ENCODE data around the gene DRG2.

DRG2 gene

GRCh38 chr17:18099516-18099915 is 11.8 kb downstream of the DRG2 start:
- DNase-seq, result no peak
- no peak for TF ChIP-seq GATA1 (IDR thresholded peaks at IDR 0.05; ENCODE audit: low read depth, low read length)
- no peak for TF ChIP-seq POLR2A (IDR thresholded peaks at IDR 0.05; ENCODE audit: low read length)

GRCh38 chr17:18100616-18101015 is 12.9 kb downstream of the DRG2 start:
- TF ChIP-seq POLR2A (IDR thresholded peaks at IDR 0.05; ENCODE audit: low read length), result no peak
- no peak for TF ChIP-seq GATA1 (IDR thresholded peaks at IDR 0.05; ENCODE audit: low read depth, low read length)
- no peak for DNase-seq

GRCh38 chr17:18101828-18102227 is 14.1 kb downstream of the DRG2 start:
- DNase-seq, result no peak
- TF ChIP-seq GATA1 (IDR thresholded peaks at IDR 0.05; ENCODE audit: low read depth, low read length) (no peak), POLR2A (IDR thresholded peaks at IDR 0.05; ENCODE audit: low read length) (no peak)

- no peak for DNase-seq
- TF ChIP-seq GATA1 (IDR thresholded peaks at IDR 0.05; ENCODE audit: low read depth, low read length) (no peak), POLR2A (IDR thresholded peaks at IDR 0.05; ENCODE audit: low read length) (no peak)
Measured at GRCh38 chr17:18102640-18103039, 14.9 kb downstream of the DRG2 start.

GRCh38 chr17:18105027-18105426 is 17.3 kb downstream of the DRG2 start:
- no peak for TF ChIP-seq GATA1 (IDR thresholded peaks at IDR 0.05; ENCODE audit: low read depth, low read length)
- no peak for TF ChIP-seq POLR2A (IDR thresholded peaks at IDR 0.05; ENCODE audit: low read length)

GRCh38 chr17:18105595-18105994 is 17.8 kb downstream of the DRG2 start:
- TF ChIP-seq POLR2A (IDR thresholded peaks at IDR 0.05; ENCODE audit: low read length), result no peak
- TF ChIP-seq GATA1 (IDR thresholded peaks at IDR 0.05; ENCODE audit: low read depth, low read length), result no peak
- DNase-seq, result no peak

More at GRCh38 chr17:18105027-18105426, 17.3 kb downstream of the DRG2 start:
- DNase-seq, result no peak

- DNase-seq, result no peak
- TF ChIP-seq GATA1 (IDR thresholded peaks at IDR 0.05; ENCODE audit: low read depth, low read length) (no peak), POLR2A (IDR thresholded peaks at IDR 0.05; ENCODE audit: low read length) (no peak)
Measured at GRCh38 chr17:18106211-18106610, 18.5 kb downstream of the DRG2 start.

- TF ChIP-seq GATA1 (IDR thresholded peaks at IDR 0.05; ENCODE audit: low read depth, low read length), result no peak
- TF ChIP-seq POLR2A (IDR thresholded peaks at IDR 0.05; ENCODE audit: low read length), result no peak
- DNase-seq, result no peak
Measured at GRCh38 chr17:18107061-18107790, 19.5 kb downstream of the DRG2 start.

GRCh38 chr17:18107971-18108370 is 20.2 kb downstream of the DRG2 start:
- no peak for DNase-seq
- no peak for TF ChIP-seq GATA1 (IDR thresholded peaks at IDR 0.05; ENCODE audit: low read depth, low read length)
- TF ChIP-seq POLR2A (IDR thresholded peaks at IDR 0.05; ENCODE audit: low read length), result no peak

- no peak for TF ChIP-seq POLR2A (IDR thresholded peaks at IDR 0.05; ENCODE audit: low read length)
- no peak for TF ChIP-seq GATA1 (IDR thresholded peaks at IDR 0.05; ENCODE audit: low read depth, low read length)
- no peak for DNase-seq
Measured at GRCh38 chr17:18108401-18109312, 20.9 kb downstream of the DRG2 start, which contains the start of gene MYO15A. Gene MYO15A (plus strand): TSS chr17:18108756. CDS start chr17:18118801, 10,045 bp downstream.

GRCh38 chr17:18109935-18110485 is 22.3 kb downstream of the DRG2 start:
- TF ChIP-seq POLR2A (IDR thresholded peaks at IDR 0.05; ENCODE audit: low read length) (no peak), GATA1 (IDR thresholded peaks at IDR 0.05; ENCODE audit: low read depth, low read length) (no peak)
- no peak for DNase-seq

GRCh38 chr17:18110636-18111145 is 22.9 kb downstream of the DRG2 start:
- TF ChIP-seq GATA1 (IDR thresholded peaks at IDR 0.05; ENCODE audit: low read depth, low read length) (no peak), POLR2A (IDR thresholded peaks at IDR 0.05; ENCODE audit: low read length) (no peak)

GRCh38 chr17:18111330-18111971 is 23.7 kb downstream of the DRG2 start:
- DNase-seq, result no peak
- no peak for TF ChIP-seq GATA1 (IDR thresholded peaks at IDR 0.05; ENCODE audit: low read depth, low read length)

More at GRCh38 chr17:18110636-18111145, 22.9 kb downstream of the DRG2 start:
- no peak for DNase-seq

Measured in erythroblast (primary cell).